SU-DHL-6 (cell line): ENCODE measurements around the gene APOB.

ENCODE experiments used
- EZH2phosphoT487 ChIP-seq: fragments of 200-600 bp; sonication (generic), shearing (Covaris generic); conservative IDR thresholded peaks from 2 replicates; pipeline ENCODE4 v1.6.1; 2018; ENCODE audit warnings: mild to moderate bottlenecking, antibody characterized with exemption, low read length, moderate library complexity, mixed read lengths
- TF ChIP-seq, protein P1 (sequence below): fragments of 200-600 bp; sonication (generic); IDR thresholded peaks from one replicate; pipeline ENCODE4 v1.5.1; 2017; ENCODE audit warnings: antibody characterized with exemption, mild to moderate bottlenecking, low read length, moderate library complexity; ENCODE audit not compliant: insufficient read depth, poor library complexity, severe bottlenecking

DNA sequence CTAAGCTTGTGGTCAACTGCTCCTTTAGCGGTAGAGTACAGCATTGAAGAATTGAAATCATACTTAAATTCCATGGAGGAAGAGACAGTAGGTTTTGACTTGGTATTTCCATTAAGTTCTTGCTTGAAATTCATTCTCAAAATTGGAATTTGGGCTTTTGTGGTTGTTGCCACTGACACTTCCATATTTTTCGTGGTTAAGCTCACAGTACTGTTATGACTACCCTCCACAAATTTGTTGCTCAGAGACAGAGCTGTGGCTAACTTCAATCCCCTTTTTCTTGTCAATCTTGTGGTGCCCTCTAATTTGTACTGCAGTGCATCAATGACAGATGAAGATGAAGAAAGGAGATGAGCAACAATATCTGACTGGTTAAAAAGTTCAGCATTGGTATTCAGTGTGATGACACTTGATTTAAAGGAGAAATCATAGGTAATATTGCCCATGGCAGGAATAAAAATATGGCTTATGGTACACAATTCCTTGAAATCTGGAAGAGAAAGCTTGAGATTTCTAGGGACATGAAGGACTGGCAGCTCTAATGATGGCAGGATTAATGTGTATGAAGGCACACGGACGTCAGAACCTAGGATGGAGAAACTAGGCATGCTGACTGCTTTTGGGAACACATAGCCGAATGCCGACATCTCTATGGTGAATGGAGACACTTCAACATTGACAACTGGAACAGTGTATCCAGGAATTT, 37.3 kb downstream of the APOB start:
- TF ChIP-seq, protein P1, sequence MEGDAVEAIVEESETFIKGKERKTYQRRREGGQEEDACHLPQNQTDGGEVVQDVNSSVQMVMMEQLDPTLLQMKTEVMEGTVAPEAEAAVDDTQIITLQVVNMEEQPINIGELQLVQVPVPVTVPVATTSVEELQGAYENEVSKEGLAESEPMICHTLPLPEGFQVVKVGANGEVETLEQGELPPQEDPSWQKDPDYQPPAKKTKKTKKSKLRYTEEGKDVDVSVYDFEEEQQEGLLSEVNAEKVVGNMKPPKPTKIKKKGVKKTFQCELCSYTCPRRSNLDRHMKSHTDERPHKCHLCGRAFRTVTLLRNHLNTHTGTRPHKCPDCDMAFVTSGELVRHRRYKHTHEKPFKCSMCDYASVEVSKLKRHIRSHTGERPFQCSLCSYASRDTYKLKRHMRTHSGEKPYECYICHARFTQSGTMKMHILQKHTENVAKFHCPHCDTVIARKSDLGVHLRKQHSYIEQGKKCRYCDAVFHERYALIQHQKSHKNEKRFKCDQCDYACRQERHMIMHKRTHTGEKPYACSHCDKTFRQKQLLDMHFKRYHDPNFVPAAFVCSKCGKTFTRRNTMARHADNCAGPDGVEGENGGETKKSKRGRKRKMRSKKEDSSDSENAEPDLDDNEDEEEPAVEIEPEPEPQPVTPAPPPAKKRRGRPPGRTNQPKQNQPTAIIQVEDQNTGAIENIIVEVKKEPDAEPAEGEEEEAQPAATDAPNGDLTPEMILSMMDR: no peak
- TF ChIP-seq EZH2phosphoT487: no peak
